NCI-H2171 treated with DMSO at 0.1 percent for 48 hours (cell line): Measurements from ENCODE around the gene QRICH2.
"Not testable (repeated sequence)": the region's sequence is repeated elsewhere in the genome, so short reads cannot be mapped to it uniquely, and the experiment has no call there.

Experiments used
- DNase-seq: peaks from one replicate; lab custom pipeline; 2025; lab: John Stamatoyannopoulos, UW

Gene QRICH2, protein sequence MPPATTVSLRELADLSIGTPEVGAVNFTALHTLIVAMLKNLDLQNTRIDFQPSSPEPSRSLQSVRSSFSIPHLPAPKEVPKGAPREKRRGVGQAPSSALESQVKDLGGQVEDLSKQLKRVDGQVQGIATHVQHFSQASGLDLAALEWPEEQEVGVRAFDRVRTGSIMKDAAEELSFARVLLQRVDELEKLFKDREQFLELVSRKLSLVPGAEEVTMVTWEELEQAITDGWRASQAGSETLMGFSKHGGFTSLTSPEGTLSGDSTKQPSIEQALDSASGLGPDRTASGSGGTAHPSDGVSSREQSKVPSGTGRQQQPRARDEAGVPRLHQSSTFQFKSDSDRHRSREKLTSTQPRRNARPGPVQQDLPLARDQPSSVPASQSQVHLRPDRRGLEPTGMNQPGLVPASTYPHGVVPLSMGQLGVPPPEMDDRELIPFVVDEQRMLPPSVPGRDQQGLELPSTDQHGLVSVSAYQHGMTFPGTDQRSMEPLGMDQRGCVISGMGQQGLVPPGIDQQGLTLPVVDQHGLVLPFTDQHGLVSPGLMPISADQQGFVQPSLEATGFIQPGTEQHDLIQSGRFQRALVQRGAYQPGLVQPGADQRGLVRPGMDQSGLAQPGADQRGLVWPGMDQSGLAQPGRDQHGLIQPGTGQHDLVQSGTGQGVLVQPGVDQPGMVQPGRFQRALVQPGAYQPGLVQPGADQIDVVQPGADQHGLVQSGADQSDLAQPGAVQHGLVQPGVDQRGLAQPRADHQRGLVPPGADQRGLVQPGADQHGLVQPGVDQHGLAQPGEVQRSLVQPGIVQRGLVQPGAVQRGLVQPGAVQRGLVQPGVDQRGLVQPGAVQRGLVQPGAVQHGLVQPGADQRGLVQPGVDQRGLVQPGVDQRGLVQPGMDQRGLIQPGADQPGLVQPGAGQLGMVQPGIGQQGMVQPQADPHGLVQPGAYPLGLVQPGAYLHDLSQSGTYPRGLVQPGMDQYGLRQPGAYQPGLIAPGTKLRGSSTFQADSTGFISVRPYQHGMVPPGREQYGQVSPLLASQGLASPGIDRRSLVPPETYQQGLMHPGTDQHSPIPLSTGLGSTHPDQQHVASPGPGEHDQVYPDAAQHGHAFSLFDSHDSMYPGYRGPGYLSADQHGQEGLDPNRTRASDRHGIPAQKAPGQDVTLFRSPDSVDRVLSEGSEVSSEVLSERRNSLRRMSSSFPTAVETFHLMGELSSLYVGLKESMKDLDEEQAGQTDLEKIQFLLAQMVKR (N-terminal part only)

GRCh38 chr17:76307966-76308338, at the start of gene QRICH2:
QRICH2 (minus strand) TSS chr17:76308276; CDS start chr17:76307998, 278 bp downstream.
- no peak for DNase-seq

- DNase-seq = no peak
These were observed 49.6 kb upstream of the QRICH2 start for GRCh38 chr17:76357597-76358158.

- no peak for DNase-seq
These were observed 48.9 kb upstream of the QRICH2 start for GRCh38 chr17:76356803-76357456.

- DNase-seq = no peak
These were observed 46.8 kb upstream of the QRICH2 start for GRCh38 chr17:76354747-76355310.

GRCh38 chr17:76354317-76354729, 46.2 kb upstream of the QRICH2 start:
- DNase-seq = no peak

- DNase-seq = peak; percentile 96
These were observed 45.7 kb upstream of the QRICH2 start, which contains the start of gene PRPSAP1 for GRCh38 chr17:76353599-76354316. PRPSAP1 (minus strand) TSS chr17:76353916; CDS start chr17:76353703, 213 bp downstream.

DNA sequence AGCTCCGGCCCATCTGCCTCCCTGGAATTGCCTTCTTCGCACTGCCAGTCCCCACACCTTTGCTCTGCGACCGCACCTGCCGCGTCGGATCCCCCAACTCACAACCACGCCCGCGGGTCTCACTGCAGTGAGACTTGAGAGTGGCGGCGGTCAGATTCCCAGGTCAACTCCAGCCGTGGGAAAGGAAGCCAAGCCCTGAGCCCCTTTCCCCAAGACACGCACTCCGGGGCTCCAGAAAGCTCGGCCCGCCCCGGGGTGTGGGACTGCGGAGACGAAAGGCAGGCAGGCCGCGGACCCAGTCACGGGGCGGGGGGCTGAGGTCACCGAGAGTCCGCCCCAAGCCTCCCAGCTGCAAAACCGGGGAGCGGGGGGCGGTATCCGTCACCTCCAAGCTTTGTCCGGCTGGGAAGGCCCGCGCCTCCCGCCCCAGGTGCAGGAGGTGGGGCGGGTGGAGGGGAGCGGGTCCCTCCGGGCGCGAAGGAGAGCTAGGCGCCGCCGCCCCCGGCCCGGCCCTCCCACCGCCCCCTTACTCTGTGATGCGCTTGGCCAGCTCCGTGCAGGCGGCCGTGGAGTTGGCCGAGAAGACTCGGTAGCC, 45.0 kb upstream of the QRICH2 start:
- DNase-seq = no peak

DNA sequence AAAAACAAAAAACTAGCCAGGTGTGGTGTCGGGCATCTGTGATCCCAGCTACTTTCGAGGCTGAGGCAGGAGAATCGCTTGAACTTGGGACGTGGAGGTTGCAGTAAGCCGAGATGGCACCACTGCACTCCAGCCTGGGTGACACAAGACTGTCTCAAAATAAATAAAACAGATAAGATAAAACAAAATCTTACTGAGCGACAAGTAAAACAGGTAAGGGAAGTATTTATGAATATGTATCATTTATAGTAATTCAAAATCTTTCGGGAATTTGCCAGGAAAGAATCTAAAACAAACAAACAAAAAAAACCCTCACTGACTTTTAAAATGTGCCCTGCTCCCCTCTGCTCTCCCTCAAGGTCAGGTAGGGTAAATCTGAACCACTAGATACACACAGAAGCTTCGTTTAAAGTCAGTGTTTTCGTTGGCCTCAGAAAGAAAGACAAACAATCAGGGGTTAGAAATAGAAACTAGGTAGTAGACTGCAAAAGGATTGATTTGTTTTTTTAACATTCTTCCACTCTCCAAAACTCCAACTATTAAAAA, 43.5 kb upstream of the QRICH2 start:
- no peak for DNase-seq

DNA sequence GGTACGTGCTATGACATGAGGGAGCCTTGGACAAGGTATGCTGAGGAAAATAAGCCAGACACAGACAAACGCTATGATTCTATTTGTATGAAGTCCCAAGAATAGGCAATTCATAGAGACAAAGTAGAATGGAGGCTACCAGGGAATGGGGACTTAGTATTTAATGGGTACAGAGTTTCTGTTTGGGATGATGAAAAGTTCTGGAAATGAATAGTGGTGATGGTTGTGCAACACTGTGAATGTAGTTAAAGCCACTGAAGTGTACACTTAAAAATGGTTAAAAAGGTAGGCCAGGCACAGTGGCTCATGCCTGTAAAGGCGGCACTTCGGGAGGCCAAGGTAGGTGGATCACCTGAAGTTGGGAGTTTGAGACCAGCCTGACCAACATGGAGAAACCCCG, 42.4 kb upstream of the QRICH2 start:
- no peak for DNase-seq

- DNase-seq = not testable (repeated sequence)
These were observed 38.9 kb upstream of the QRICH2 start for GRCh38 chr17:76346936-76347335.

DNA sequence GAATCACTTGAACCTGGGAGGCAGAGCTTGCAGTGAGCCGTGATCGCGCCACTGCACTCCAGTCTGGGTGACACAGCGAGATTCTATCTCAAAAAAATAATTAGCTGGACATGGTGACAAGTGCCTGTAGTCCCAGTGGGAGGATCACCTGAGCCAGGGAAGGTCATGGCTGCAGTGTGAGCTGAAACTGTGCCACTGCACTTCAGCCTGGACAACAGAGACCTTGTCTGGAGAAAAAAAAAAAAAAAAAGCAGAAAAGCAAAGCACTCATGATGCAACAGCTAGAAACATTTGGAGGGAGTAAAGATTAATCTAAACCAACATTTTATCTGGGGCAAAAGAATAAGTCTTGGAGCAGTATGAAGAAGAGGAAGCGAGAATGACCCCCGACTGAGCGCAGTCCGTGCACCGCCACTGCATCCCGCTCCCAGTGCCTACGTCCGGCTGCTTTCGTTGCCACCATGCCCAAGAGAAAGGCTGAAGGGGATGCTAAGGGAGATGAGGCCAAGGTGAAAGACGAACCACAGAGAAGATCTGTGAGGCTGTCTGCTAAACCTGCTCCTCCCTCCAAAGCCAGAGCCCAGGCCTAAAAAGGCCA, 37.4 kb upstream of the QRICH2 start:
- no peak for DNase-seq

GRCh38 chr17:76343106-76343505, 35.0 kb upstream of the QRICH2 start:
- DNase-seq = no peak

DNA sequence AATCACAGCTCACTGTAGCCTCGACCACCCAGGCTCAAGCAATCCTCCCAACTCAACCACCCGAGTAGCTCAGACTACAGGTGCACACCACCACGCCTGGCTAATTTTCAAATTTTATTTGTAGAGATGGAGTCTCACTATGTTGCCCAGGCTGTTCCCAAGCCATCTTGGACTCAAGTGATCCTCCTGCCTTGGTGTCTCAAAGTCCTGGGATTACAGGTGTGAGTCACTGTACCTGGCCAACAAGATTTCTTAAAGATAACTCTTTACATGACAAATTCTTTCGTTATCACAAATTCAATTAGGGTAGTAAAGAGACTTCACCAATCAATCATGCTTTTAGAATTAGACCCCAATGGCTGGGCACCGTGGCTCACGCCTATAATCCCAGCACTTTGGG, 33.2 kb upstream of the QRICH2 start:
- DNase-seq = no peak

GRCh38 chr17:76337413-76337777, 29.3 kb upstream of the QRICH2 start:
- no peak for DNase-seq

GRCh38 chr17:76336756-76337412, 28.8 kb upstream of the QRICH2 start:
- DNase-seq = no peak

- DNase-seq = no peak
These were observed 27.8 kb upstream of the QRICH2 start for GRCh38 chr17:76335716-76336381.

- no peak for DNase-seq
These were observed 25.8 kb upstream of the QRICH2 start for GRCh38 chr17:76333673-76334505.
